NCI-H748 treated with DMSO at 0.1 percent for 48 hours (cell line): ENCODE results near the gene KCTD17.

Source experiments
- DNase-seq: peaks from one replicate; lab custom pipeline; 2025; lab: John Stamatoyannopoulos, UW

KCTD17 gene

DNA sequence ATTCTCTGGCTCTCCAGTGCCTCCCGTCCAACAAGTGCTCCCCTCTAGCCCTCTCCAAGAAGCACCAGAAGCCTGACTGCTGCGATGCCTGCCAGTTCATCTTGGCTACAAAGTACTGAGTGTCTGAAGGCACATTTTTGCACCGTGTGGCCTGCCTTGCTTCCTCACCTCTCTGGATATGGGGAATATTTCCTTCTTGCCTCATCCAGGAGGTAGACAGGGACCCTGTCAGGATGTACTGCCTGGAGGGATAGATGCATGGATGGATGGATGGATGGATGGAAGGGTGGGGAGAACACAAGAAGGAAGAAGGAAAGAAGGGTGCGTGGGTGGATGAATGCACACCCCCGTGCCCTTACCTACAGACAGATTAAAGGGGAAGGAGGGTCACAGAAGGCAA is 27.6 kb downstream of the KCTD17 start:
- no peak for DNase-seq

DNA sequence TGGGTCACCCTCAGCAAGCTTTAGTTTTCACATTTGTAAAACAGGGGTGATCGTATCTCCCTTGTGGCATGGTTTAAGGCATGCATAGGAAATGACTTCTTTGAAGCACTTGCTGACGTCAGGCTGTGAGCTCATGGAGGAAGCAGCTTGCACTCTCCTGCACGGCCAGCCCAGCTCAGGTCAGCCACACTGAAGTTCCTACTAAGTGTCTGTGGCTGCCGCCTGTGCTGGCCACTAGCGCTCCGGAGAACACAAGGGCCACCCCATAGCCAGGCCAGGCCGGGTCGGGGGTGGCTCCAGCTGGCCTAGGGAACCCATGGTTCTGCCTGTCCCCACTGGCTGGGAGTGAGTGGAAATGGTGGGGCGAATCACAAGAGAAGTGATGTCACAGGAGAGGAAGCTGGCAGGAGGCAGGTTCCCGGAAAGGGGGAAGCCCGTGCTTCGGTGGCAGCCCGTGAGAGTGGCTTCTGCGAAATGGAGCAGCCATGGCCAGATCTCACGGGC is 28.2 kb downstream of the KCTD17 start:
- no peak for DNase-seq

DNA sequence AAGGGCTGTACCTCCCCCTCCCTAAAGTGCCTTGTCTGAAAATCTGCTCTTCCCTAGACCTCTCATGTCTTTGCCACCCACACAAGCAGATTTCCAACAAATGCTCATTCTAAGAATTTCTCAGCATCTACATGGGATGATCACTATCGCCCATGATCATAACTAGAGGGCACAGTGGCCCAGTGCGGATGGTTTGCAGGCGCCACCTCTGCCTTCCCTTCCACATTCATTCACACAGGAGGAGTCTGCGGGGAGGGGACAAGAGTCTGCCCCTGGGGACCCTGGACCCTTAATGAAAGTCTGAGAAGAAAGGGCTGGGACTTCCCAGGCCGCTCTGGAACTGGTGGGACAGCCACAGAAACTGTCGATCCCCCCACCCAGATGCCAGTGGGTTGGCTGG is 28.9 kb downstream of the KCTD17 start:
- DNase-seq: no peak

DNA sequence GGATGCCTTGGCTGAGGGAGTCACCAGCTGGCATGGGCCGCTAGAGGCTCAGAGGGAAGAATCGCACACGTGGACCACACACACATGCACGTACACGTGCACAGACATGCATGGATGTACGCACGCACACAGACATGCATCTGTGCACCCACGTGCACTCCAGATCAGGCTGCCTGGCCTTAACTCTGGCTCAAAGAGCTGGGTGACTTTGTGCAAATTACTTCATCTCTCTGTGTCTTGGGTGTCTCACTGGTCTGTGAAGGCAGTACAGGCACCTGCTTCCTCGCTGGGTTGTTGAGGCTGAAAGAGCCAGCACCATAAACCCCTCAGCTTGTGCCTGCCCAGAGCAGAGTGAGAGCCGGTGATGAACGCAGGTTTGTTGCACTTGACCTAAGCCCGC is 29.3 kb downstream of the KCTD17 start:
- DNase-seq: no peak

DNA sequence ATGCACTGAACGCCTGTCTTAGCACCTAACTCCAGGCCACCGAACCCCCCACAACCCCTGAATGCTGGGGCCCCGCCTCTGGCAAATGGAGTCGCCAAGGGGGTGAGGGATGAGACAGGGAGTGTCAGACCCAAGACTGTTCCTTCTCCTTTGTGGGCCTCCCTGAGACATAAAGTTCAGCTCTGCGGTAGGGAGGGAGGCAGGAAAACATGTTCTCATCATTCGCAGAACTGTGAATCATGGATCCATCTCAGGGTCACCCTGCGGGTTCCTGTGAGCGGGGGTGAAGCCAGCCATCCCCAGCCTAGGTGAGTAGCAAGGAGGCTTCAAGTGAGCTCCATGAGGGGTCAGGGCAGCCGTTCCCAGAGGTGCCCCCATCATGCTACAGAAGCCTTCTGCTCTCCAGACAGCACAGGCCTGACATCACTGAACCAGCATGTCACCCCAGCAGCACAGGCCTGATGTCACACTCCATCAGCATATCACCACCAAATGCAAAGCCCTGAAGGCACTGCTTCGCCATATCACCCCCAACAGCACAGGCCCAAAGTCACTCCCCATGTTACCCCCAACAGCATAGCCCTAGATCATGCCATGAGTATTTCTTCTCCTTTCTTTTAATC is 30.8 kb downstream of the KCTD17 start:
- no peak for DNase-seq

DNA sequence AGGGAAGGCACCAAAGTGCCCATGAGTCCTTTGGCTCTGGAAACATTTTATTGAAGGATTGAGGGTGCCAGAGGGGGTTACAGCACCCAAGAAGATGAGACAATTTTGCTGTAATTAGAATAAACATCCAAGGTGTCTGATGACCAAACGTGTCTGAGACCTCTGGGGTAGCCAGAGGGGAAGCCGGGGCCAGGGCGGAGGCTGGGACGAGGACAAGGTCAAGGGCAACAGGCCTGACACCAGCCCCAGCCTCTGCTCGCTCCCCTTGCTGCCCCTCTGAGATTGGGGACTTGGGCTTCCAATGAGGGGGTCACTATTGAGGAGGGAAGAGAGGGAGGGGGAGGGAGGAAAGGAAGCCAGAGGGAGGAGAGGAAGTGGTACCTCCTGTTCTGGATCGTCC is 32.4 kb downstream of the KCTD17 start:
- no peak for DNase-seq

DNA sequence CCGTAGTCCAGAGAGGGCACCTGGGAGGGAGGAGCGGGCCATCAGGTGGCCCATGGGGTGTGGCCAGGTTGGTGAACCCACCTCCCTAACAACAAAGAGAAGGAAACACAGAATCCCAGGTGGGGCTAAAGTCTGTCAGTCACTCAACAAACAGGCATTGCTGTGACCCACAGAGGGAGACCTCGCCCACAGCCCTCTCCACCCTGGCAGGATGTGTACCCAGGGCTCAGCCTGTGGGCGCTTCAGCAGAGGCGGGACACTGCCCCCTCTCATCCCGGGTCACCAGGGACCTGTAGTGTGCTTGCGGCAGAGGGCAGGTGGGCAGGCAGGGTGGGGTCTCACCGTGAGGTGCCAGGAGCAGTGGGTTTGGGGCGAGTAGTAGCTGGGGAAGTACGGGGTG is 32.8 kb downstream of the KCTD17 start:
- DNase-seq: no peak

DNA sequence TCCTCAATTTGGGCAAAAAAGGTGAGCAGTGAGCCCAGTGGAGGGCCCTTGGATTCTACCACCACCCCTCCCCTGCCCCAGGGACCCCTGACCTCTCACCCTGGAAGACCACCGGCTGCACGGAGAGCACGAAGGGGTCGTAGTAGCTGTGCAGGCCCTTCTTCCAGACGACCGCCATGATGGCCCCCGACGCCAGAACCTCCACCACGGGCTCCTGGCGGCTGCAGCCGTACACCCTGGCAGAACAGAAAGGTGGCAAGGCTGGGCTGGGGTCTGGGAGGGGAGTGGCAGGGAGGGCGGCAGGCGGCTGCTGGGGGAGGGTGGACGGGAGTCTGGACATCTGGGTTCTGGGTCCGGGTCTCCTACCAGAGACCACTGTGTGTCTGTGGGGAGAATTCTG is 34.6 kb downstream of the KCTD17 start:
- no peak for DNase-seq

DNA sequence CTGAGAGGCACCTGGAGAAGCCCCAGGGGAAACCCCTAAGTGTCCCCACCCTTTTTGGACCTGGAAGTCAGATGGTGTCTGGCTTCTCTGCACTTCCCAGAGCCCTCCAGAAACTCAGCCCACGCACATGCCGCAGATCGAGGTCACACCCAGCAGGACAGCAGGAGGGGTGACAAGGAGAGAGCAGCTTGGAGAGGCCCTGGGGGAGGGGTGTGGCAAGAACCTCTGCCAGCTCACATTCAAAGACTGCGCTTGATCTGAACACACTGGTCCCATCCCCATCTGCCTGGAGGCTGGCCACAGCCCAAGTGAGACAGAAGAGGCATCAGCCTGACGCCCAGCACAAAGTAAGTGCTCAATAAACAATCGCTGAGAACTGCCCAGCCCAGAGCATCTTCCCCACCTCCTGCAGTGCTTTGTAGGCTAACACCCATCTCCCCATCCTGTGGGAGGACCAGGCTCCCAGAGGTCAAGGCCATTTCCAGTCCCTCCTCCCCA is 36.6 kb downstream of the KCTD17 start:
- DNase-seq: no peak

DNA sequence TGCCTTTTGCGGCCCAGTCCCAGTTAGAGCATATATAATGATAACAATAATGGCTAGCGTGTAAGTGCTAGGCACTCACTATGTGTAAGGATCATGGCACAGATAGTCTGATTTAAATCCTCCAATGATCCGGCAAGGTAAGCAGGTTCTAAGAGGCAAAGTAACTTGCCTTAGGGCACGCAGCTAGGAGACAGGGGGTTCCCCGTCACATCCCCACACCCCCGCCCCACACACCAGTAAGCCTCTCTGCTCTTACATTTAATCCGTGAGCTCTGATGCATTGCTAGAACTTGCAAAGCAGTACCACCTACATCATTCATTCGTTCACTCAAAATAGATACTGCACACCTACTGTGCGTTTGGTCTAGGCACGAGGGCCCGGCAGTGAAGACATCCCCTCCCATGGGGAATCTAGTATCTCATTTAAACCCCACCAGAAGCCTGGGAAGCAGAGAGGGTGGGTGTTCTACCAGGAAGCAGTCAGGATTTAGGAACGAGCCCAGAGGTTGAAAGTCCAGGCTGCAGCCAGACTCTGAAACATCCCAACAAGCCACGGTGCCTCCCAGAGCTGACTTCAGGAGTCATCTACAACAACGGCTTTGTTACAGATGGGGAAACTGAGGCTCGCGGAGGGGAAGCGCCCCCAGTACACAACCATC is 37.3 kb downstream of the KCTD17 start:
- DNase-seq: no peak

DNA sequence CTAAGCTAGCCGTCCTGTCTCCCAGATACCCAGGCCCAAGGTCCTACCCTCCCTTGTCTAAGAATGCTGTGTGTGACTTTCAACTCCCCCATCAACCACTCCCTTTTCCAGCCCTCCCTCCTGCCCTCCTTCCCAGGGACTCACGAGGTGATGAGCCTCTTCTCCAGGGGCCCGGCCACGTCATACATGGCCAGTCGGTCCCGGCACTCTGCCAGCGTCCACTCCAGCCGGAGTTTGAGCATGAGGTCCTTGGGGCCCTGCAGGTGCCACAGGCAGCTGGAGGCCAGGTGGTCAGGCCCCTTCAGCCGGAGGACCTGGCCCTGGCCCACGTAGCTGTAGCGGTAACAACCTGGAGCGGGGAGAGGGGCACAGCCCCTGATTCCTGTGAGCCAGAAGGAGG is 37.9 kb downstream of the KCTD17 start:
- no peak for DNase-seq

DNA sequence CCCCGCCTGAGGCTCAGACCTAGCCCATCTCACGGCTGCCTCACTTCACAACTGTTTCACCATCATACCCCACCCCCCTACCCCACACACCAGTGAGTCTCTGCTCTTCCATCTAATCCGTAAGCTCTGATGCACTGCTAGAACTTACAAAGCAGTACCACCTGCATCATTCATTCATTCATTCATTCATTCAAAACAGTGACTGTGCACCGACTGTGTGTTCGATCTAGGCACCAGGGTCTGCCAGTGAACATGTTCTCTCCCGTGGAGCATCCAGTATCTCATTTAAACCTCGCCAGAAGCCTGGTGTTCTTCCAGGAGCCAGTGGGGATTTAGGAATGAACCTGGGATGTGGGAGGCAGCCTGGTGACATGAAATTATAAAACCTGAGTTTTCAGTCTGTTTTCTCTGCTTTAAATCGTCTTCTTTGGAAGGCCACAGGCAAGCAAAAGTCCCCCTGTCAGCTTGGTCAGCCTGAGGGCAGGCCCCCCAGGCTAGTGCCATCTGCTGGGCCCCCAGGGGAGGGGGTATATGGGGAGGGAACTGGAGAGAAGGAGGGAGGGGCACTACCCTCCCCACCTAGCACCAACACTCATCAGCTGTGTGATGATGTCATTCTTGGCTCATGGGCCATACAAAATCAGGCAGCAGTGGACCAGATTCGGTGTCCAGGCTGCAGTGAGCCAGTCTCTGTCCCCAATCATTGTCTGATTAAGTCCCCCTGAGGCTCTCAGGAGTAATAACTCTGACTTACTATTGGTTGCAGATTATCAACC is 39.6 kb downstream of the KCTD17 start:
- no peak for DNase-seq

DNA sequence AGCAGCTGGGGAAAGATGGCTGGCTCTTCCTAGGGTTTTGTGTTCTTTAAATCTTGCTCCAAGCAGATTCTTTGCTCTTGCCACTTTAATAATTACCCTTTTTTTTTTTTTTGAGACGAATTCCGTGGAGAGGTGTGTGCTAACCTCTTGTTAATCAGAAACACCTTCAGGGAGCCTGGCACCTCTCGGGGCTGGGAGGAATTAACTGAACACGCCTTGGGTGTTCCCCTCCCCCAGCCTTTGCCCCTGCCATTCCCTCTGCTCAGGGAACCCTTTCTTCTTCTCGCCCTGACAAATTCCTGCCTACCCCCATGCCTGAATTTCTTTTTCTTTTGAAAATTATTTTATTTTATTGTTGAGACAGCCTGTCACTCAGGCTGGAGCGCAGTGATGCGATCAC is 40.5 kb downstream of the KCTD17 start:
- no peak for DNase-seq

DNA sequence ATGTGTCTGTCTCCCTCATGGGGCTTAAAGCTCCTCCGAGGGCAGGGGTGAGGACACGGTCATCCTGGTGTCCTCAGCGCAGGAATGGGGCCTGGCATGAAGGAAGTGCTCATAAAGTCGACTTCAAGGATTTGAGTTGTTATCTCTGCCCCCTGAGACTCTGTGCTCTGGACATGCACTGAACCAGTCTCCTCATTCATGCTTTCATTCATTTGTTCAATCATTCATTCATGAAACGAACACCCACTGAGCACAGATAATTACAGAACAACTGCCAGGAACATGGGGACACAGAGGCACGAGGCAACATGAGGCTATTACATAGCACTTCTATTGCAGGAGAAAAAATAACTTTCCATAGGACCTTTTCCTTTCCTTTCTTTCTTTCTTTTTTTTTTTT is 41.5 kb downstream of the KCTD17 start:
- no peak for DNase-seq

DNA sequence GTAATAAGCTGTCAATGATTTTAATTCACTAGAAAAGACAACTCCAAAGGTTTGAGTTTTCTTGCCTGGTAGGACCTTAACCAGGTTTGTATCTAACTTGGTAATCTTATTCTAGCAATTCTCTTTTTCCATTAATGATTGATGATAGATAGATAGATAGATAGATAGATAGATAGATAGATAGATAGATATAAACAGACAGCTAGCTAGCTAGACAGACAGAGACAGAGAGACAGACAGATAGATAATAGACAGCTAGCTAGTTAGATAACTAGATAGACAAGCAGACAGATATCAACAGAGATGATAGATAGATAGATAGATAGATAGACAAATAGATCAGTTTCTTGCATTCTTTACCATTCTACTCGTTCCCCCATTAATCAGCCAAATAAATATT is 42.7 kb downstream of the KCTD17 start:
- DNase-seq: no peak

DNA sequence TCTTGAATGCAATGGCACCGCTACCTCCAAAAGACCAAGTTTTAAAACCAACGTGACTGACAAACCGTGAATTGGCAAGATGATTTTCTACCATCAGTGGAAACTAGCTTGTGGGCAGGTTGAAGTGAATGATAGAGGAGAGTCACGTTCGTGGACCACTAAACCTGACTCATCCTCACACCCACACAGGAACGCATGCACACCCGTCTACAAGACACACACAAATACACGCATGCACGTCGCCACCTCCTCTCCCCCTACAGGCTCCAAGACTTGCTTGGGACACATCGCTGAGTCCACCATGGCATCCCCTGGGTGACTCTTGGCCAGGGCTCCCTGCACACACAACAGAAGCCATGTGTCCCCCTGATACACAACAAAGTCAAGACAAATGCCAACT is 43.6 kb downstream of the KCTD17 start:
- DNase-seq: no peak

DNA sequence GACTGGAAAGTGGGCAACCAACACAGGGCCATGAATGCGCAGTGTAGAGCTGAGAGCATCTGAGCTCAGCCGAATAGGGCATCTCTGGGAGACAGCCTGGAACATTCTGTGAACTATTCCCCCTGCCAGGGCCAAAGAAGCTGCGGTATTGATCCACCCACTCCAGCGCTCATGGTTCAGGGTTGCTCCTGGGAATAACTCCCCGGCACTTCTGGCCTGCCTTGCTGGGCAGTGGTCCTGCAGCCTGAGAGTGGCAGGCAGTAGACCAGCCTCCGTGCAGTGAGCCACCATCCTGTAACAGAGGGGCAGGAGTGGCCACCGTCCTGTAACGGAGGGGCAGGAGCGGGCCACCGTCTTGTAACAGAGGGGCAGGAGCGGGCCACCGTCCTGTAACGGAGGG is 45.8 kb downstream of the KCTD17 start:
- no peak for DNase-seq

DNA sequence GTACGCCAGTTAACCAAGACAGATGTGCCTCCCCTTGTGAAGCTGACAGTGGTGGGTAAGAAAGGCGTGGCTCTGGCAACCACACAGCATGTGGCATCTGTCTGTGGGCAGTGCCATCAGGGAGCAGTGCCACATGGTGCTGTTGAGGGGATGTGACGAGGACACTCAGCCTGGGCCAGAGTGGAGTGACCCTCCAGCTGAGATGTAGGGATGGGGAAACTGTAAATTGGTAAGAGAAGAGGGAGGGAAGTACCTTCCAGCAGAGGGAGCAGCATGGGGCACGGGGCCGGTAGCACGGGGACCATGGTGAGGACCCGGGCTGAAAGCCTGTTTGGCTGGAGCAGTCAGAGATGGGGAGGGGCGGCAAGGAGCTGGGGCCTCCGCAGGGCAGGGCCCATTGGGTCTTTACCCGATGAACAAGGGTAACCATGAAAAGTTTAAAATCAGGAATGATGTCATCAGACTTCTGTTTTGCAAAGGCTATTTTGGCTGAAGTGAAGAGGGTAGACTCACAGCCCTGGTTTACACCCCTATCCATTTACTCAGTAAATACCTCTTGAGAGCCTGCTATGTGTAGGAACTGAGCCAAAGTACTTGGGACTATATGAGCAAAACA is 47.5 kb downstream of the KCTD17 start:
- no peak for DNase-seq

DNA sequence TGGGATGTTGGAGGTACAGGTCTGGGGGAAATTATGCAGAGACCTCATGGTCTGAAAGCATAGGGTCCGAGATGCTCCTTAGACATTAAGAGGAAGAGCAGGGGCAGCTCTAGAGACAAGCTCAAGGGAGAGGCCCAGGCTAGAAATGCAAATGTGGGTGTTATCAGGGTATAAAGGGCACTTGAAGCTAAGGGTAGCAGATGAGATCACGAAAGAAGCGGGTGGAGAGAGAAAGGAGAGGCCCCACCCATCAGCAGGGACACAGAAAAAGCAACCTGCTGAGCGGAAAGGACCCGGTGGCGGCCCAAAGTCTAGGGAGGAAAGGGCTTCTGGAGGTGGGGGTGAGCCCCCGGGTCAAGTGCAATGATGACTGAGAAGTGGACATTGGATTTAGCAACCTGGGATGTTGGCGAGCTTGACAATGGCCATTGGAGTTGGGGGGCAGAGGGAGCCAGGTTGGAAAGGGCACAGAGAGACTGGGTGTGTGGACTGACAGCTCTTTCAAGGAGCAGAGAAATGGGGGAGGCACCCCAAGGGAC is 49.1 kb downstream of the KCTD17 start:
- no peak for DNase-seq

DNA sequence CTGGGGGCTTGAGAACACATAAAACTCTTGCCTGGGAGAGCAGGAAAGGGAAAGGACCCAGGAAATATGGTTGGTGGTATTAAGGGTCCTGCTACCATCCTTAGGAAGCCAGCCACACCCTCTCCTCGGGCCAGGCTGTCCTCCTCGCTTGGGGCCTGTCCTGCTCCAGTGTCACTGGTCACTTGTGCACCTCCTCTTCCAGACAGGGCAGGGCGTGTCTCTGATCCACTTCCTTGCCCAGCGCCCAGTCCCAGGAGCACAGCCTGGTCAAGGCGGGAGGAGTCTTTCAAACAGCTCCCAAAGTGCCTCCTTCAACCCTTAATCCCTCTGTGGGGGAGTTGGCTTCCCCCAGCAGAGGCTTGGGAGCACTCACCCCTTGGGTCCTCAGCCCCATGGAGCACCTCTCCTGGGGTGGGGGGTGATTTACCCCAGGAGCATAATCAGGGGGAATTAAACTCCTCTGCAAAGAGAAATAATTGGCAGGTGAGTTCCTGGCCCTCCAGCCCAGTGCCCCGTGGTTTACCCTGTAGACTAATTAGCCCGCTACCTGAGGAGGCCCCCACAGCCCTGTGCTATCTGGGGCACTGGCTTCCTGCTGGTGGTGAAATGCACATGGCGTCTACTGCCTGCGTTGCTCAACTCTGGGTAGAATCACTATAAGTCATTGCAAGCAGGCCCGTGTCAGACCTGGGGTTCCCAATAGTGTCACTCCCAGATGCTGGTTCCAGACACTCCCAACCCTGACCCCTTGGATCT is 49.9 kb downstream of the KCTD17 start:
- no peak for DNase-seq

DNA sequence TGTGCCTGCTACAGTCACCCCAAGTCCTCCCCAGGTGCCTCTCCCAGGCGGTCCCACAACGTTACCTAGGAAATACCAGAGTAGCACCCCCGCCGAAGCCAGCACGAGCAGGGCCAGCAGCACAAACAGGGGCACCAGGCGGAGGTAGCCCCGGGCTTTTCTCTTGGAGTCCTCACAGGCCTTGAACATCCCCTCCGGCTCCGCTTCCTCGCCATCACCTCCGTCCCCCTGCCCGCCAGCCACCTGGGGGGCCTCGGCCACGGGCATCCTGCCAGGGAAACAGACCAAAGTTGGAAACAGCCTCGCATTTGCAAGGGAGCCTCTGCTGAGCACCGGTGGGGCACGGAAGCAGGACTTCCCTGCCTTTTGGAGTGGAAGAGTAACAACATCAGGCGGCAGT is 51.6 kb downstream of the KCTD17 start:
- DNase-seq: no peak
